H9 (cell line): ENCODE results near the gene KIAA1671. TPM values are rescaled to one million over a fixed set of nuclear protein-coding genes. Genes with fewer than 3 reads are reported as not detected.

Experiments used
- DNase-seq: peaks from one replicate; pipeline ENCODE4 v3.0.0-alpha.2; 2017
- H2AFZ ChIP-seq: one replicate; pipeline ENCODE4 v1.6.1; 2013; ENCODE audit warnings: mild to moderate bottlenecking, low read length, control low read depth, moderate library complexity
- H2AK5ac ChIP-seq: 2 replicates; pipeline ENCODE4 v1.6.1; 2013; ENCODE audit warnings: low read length, control low read depth, mixed read lengths; ENCODE audit not compliant: insufficient read length
- H2BK120ac ChIP-seq: one replicate; pipeline ENCODE4 v1.6.1; 2013; ENCODE audit warnings: low read depth, mild to moderate bottlenecking, low read length, control low read depth, inconsistent platforms; ENCODE audit not compliant: poor library complexity, severe bottlenecking
- H2BK12ac ChIP-seq: 2 replicates; pipeline ENCODE4 v1.6.1; 2013; ENCODE audit warnings: low read length, control low read depth, mixed read lengths, low read depth; ENCODE audit not compliant: insufficient read length
- H2BK15ac ChIP-seq: 2 replicates; pipeline ENCODE4 v1.6.1; 2013; ENCODE audit warnings: low read depth, low read length, control low read depth
- H2BK20ac ChIP-seq: one replicate; pipeline ENCODE4 v1.6.1; 2013; ENCODE audit warnings: low read depth, mild to moderate bottlenecking, low read length, control low read depth, inconsistent platforms; ENCODE audit not compliant: poor library complexity, severe bottlenecking
- H2BK5ac ChIP-seq: 2 replicates; pipeline ENCODE4 v1.6.1; 2013; ENCODE audit warnings: low read length, control low read depth, mixed read lengths; ENCODE audit not compliant: insufficient read length
- H3K14ac ChIP-seq: 2 replicates; pipeline ENCODE4 v1.6.1; 2013; ENCODE audit warnings: low read length, control low read depth; ENCODE audit not compliant: insufficient read depth
- H3K18ac ChIP-seq: 2 replicates; pipeline ENCODE4 v1.6.1; 2013; ENCODE audit warnings: low read depth, mild to moderate bottlenecking, mixed read lengths, low read length, control low read depth; ENCODE audit not compliant: insufficient read length
- H3K23ac ChIP-seq: 2 replicates; pipeline ENCODE4 v1.6.1; 2013; ENCODE audit warnings: low read length, control low read depth, mixed read lengths, low read depth; ENCODE audit not compliant: insufficient read length
- H3K23me2 ChIP-seq: 2 replicates; pipeline ENCODE4 v1.6.1; 2013; ENCODE audit warnings: low read depth, mild to moderate bottlenecking, mixed read lengths, low read length, control low read depth; ENCODE audit not compliant: insufficient read length, poor library complexity, severe bottlenecking
- H3K27ac ChIP-seq: 2 replicates; pipeline ENCODE4 v1.5.1; 2013; ENCODE audit warnings: low read length, control low read depth, mixed read lengths, low read depth; ENCODE audit not compliant: insufficient read length
- H3K27me3 ChIP-seq: 2 replicates; pipeline ENCODE4 v1.6.1; 2013; ENCODE audit warnings: low read length, control low read depth, inconsistent platforms; ENCODE audit not compliant: insufficient read depth
- H3K4ac ChIP-seq: 2 replicates; pipeline ENCODE4 v1.6.1; 2013; ENCODE audit warnings: low read depth, mild to moderate bottlenecking, control low read depth, inconsistent platforms, low read length, moderate library complexity
- H3K4me1 ChIP-seq: 2 replicates; pipeline ENCODE4 v1.6.1; 2013; ENCODE audit warnings: low read length, control low read depth, inconsistent platforms; ENCODE audit not compliant: insufficient read depth
- H3K4me2 ChIP-seq: 2 replicates; pipeline ENCODE4 v1.6.1; 2013; ENCODE audit warnings: low read length, control low read depth, mixed read lengths; ENCODE audit not compliant: insufficient read length, insufficient read depth
- H3K56ac ChIP-seq: 2 replicates; pipeline ENCODE4 v1.6.1; 2013; ENCODE audit warnings: low read depth, mild to moderate bottlenecking, mixed read lengths, low read length, control low read depth; ENCODE audit not compliant: insufficient read length
- H3K79me1 ChIP-seq: 2 replicates; pipeline ENCODE4 v1.6.1; 2013; ENCODE audit warnings: low read depth, mild to moderate bottlenecking, moderate library complexity, low read length, control low read depth, inconsistent platforms; ENCODE audit not compliant: insufficient read depth, poor library complexity, severe bottlenecking
- H3K79me2 ChIP-seq: 2 replicates; pipeline ENCODE4 v1.6.1; 2013; ENCODE audit warnings: low read length, control low read depth, inconsistent platforms; ENCODE audit not compliant: insufficient read depth
- H3K9ac ChIP-seq: 2 replicates; pipeline ENCODE4 v1.6.1; 2013; ENCODE audit warnings: low read length, control low read depth, mixed read lengths; ENCODE audit not compliant: insufficient read length; ENCODE audit errors: extremely low read depth
- H3K9me3 ChIP-seq: one replicate; pipeline ENCODE4 v1.6.1; 2013; ENCODE audit warnings: low read depth, low read length, inconsistent platforms; ENCODE audit not compliant: control insufficient read depth
- H3T11ph ChIP-seq: one replicate; pipeline ENCODE4 v1.6.1; 2013; ENCODE audit warnings: mild to moderate bottlenecking, low read length, control low read depth, inconsistent platforms
- H4K20me1 ChIP-seq: one replicate; pipeline ENCODE4 v1.6.1; 2013; ENCODE audit not compliant: control insufficient read depth, insufficient read length, insufficient read depth
- H4K5ac ChIP-seq: 2 replicates; pipeline ENCODE4 v1.6.1; 2013; ENCODE audit warnings: low read depth, mild to moderate bottlenecking, mixed read lengths, low read length, control low read depth; ENCODE audit not compliant: insufficient read length
- H4K8ac ChIP-seq: replicated peaks from 2 replicates; pipeline ENCODE4 v1.6.1; 2013; ENCODE audit warnings: low read length, control low read depth, mixed read lengths, low read depth; ENCODE audit not compliant: insufficient read length
- H4K91ac ChIP-seq: 2 replicates; pipeline ENCODE4 v1.6.1; 2013; ENCODE audit warnings: low read depth, mild to moderate bottlenecking, moderate library complexity, mixed read lengths, low read length, control low read depth; ENCODE audit not compliant: insufficient read length
- H3K27ac Mint-ChIP-seq, 3 experiments: 2 replicates in 2 of 3; 3 replicates in 1 of 3; pipeline ENCODE4 v1.8.0; 2020 to 2021; ENCODE audit warnings: mixed read lengths in 3 of 3, mild to moderate bottlenecking in 1 of 3, moderate library complexity in 1 of 3
- H3K27me3 Mint-ChIP-seq: 2 replicates; pipeline ENCODE4 v1.8.0; 2021; ENCODE audit warnings: low read depth, mild to moderate bottlenecking, moderate library complexity, mixed read lengths
- H3K36me3 Mint-ChIP-seq, 3 experiments: 2 replicates in 2 of 3; 3 replicates in 1 of 3; pipeline ENCODE4 v1.8.0; 2020 to 2021; ENCODE audit warnings: low read depth in 3 of 3, mixed read lengths in 3 of 3; ENCODE audit not compliant: insufficient read depth in 1 of 3
- H3K4me1 Mint-ChIP-seq, 2 experiments: 2 replicates each; pipeline ENCODE4 v1.8.0; 2020; ENCODE audit warnings: mixed read lengths in 2 of 2
- H3K4me3 Mint-ChIP-seq, 2 experiments: 2 replicates in 1 of 2; 3 replicates in 1 of 2; pipeline ENCODE4 v1.8.0; 2020 to 2021; ENCODE audit warnings: mild to moderate bottlenecking in 2 of 2, mixed read lengths in 2 of 2, moderate library complexity in 1 of 2
- H3K9me3 Mint-ChIP-seq, 2 experiments: 2 replicates in 1 of 2; 3 replicates in 1 of 2; pipeline ENCODE4 v1.8.0; 2020; ENCODE audit warnings: mild to moderate bottlenecking in 2 of 2, mixed read lengths in 2 of 2, moderate library complexity in 1 of 2
- CTCF ChIP-seq: fragments of 200-600 bp; sonication (generic); conservative IDR thresholded peaks from 3 replicates; pipeline ENCODE4 v1.8.0; 2021; ENCODE audit warnings: antibody characterized with exemption, mild to moderate bottlenecking
- WGBS: extraction: QIAGEN DNeasy Blood & Tissue Kit; methylation state at CpG from one replicate; pipeline ENCODE4 v1.1.7; 2013; ENCODE audit warnings: missing lambda C conversion rate, low lambda C conversion rate, mixed read lengths; ENCODE audit not compliant: insufficient read length; ENCODE audit errors: extremely low coverage; 5-methylcytosine and 5-hydroxymethylcytosine counted together
- total RNA-seq: library from RNA; stranded (reverse); gene quantifications from 2 replicates; pipeline ENCODE4 v1.2.1, GENCODE V29; 2021

Gene KIAA1671
- total RNA-seq, 1 experiment from 2014 or later: 22.6 TPM

GRCh38 chr22:25062386-25063085 lies 110.0 kb downstream of the KIAA1671 start:
- Mint-ChIP-seq H3K36me3 (peaks cover 3 to 6% (median 4%) of the 10 kb centered on the region in 3 experiments; a peak in 5 of 7 replicates), H3K9me3 (no peaks in the 10 kb centered on the region), H3K4me1 (peaks cover 16 to 20% of the 10 kb centered on the region in 2 experiments), H3K27ac (peak overlapping the region in 1 of 3 experiments; percentile 93; a peak in 2 of 7 replicates), H3K27me3 (no peaks in the 10 kb centered on the region), H3K4me3 (no peak overlapping the region)
- Histone ChIP-seq H3K14ac (no peak overlapping the region), H2BK15ac (no peak overlapping the region), H3K4ac (no peak overlapping the region), H4K8ac (no peak overlapping the region), H2AK5ac (no peak overlapping the region), H2BK120ac (no peak overlapping the region), H4K5ac (no peak overlapping the region), H3K27me3 (no peaks in the 10 kb centered on the region), H3K4me2 (no peak overlapping the region), H3K23ac (no peak overlapping the region), H4K20me1 (no peaks in the 10 kb centered on the region), H3T11ph (no peak overlapping the region), H2AFZ (no peak overlapping the region), H3K9ac (no peak overlapping the region), H3K27ac (no peak overlapping the region), H3K18ac (no peak overlapping the region), H3K4me1 (no peaks in the 10 kb centered on the region; the same call in 1 of the 2 replicates), H2BK5ac (no peak overlapping the region), H3K9me3 (no peaks in the 10 kb centered on the region), H3K79me2 (no peaks in the 10 kb centered on the region), H3K56ac (no peak overlapping the region), H2BK12ac (no peak overlapping the region), H3K79me1 (no peaks in the 10 kb centered on the region), H3K23me2 (peaks cover 3% of the 10 kb centered on the region), H2BK20ac (no peak overlapping the region), H4K91ac (no peak overlapping the region)
- DNase-seq: no peak
- no CpG with 5 or more reads among the region's 16 CpGs for WGBS
- no peak for TF ChIP-seq CTCF
